Breast epithelium (tissue), 3 donors: ENCODE measurements around the gene CFAP46.

ENCODE experiments used
- POLR2A ChIP-seq: fragments of 450-650 bp; IDR thresholded peaks from one replicate; pipeline ENCODE4 v1.6.1; 2016; ENCODE audit warnings: antibody characterized with exemption, mild to moderate bottlenecking, moderate library complexity
- POLR2AphosphoS5 ChIP-seq, 3 donors: sonication (generic); formaldehyde crosslinking; IDR thresholded peaks; one replicate each; pipeline ENCODE4 v1.6.1; 2017; ENCODE audit warnings: antibody characterized with exemption in 3 of 3
- TF ChIP-seq, protein P1 (sequence below), 3 donors: fragments of 450-650 bp; IDR thresholded peaks; one replicate each; pipeline ENCODE4 v1.5.1; 2016 to 2017; ENCODE audit warnings: antibody characterized with exemption in 3 of 3, mild to moderate bottlenecking in 3 of 3, moderate library complexity in 3 of 3

DNA sequence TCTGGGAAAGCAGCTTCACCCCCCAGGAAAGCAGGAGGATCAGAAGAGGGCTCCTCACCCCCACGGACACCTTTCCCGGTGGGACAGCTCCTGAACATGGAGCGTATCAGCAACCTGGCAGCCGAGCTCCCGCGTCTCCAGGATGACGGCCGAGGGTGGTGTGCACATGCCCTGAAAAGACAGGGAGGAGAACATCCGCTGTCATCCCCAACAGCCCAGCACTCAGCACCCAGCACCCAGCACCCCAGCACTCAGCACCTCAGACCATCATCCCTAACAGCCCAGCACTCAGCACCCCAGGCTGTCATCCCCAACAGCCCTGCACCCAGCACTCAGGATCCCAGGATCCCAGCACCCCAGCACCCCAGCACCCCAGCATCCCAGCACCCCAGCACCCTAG, 3.9 kb upstream of the CFAP46 start:
- TF ChIP-seq, protein P1, sequence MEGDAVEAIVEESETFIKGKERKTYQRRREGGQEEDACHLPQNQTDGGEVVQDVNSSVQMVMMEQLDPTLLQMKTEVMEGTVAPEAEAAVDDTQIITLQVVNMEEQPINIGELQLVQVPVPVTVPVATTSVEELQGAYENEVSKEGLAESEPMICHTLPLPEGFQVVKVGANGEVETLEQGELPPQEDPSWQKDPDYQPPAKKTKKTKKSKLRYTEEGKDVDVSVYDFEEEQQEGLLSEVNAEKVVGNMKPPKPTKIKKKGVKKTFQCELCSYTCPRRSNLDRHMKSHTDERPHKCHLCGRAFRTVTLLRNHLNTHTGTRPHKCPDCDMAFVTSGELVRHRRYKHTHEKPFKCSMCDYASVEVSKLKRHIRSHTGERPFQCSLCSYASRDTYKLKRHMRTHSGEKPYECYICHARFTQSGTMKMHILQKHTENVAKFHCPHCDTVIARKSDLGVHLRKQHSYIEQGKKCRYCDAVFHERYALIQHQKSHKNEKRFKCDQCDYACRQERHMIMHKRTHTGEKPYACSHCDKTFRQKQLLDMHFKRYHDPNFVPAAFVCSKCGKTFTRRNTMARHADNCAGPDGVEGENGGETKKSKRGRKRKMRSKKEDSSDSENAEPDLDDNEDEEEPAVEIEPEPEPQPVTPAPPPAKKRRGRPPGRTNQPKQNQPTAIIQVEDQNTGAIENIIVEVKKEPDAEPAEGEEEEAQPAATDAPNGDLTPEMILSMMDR (IDR thresholded peaks at IDR 0.05): no peak
- TF ChIP-seq POLR2A: no peak
- no peak for TF ChIP-seq POLR2AphosphoS5 (IDR thresholded peaks at IDR 0.05)
